ENCODE results near the gene AP5B1.

Gene AP5B1, protein sequence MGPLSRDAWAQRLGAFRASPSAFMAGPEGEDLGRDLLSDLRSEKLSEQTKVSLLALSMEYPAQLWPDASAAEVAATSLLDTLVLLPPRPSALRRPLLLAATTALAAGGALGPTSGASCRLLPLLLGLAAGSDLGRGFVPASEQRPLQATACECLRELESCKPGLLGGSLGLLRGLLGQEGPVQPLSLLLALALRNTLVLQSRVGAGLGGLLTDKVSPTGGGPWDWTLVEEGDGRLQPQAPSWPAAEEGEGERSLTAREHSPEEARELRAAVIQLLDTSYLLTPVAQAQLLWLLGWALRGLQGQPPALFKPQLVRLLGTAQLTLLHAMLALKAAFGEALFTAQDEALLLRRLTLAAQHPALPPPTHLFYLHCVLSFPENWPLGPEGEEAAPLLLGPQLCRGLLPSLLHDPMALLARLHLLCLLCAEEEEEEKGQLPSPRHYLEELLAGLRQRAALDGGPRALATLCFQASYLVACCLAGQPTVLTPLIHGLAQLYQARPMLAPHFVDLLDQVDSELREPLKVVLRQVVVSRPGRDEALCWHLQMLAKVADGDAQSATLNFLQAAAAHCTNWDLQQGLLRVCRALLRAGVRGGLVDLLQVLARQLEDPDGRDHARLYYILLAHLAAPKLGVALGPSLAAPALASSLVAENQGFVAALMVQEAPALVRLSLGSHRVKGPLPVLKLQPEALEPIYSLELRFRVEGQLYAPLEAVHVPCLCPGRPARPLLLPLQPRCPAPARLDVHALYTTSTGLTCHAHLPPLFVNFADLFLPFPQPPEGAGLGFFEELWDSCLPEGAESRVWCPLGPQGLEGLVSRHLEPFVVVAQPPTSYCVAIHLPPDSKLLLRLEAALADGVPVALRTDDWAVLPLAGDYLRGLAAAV

DNA sequence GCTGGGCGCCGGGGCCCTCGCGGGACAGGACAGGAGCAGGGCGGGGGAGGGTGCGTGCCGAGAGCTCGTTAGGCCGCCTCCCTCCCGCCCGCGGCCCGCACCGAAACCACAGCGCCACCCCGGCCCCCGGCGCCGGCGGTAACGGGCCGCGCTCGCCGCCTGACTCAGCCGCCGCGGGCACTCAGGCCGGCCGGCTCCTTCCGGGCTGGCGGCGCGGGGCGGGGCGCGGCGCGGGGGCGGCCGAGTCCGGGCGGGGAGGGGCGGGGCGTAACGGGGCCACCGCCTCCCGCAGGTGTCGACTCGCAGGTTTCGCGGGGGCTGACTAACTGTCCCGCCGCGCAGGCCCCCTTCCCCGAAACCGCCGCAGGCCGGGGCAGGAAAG, at the start of gene AP5B1:
TSS of gene AP5B1 (minus strand) at position 207 of the 382 bp plus-strand sequence. CDS start 385 bp downstream, outside the sequence.
- peak; percentile 71 for DNase-seq (ENCODE audit: low spot score)

DNA sequence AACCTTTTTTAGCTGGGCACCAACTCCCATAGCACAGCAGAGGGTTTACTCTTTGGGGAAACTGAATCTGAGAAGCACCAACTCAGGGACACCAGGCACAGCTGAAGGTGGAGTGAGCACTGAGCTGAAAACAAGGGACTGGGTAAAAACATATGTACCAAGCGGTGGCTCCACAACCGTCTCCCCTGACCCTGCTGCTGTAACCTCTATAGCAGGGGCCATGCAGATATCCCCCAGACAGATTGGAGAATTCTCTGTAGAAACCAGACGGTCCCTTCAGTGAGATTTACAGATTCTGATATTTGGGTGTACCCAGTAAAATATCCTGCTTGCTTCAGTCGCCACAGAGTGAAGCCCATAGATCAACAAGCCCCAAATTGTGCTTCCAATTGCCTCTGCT, 48.7 kb upstream of the AP5B1 start:
- DNase-seq (ENCODE audit: low spot score), result no peak

DNA sequence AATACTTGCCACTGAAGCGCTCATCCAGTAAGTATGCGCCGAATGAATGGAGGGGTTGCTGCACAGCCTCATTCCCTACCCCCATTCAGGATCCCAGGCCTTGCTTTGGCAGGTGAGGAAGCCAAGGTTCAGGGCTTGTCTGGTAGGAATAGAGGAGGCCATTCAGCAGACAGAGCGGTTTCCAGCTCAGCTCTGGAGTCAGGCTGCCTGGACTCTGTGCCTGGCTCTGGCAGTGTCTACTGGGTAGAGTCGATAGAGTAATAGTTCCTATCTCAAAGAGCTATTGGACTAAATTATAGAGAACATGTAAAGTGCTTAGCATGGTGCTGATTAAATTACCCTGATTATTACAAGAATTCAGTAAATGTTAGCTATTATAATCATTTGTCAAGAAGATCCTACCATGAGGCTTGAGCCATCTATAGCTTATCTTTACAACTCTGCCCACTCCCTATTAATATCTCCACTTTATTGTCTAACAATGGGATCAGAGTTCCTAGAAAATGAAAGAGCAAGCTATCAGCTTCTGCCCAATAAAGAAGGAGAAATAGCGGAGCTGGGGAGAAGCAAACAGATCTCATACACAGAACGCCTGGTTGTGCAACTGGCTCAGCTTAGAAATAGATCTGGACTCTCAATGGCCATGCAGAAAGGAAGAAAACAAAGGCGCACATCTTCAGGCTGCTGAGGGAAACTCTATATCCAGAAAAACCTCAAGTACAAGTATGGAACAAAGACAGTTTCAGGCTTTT, 46.4 kb upstream of the AP5B1 start:
- DNase-seq (ENCODE audit: low spot score), result no peak

DNA sequence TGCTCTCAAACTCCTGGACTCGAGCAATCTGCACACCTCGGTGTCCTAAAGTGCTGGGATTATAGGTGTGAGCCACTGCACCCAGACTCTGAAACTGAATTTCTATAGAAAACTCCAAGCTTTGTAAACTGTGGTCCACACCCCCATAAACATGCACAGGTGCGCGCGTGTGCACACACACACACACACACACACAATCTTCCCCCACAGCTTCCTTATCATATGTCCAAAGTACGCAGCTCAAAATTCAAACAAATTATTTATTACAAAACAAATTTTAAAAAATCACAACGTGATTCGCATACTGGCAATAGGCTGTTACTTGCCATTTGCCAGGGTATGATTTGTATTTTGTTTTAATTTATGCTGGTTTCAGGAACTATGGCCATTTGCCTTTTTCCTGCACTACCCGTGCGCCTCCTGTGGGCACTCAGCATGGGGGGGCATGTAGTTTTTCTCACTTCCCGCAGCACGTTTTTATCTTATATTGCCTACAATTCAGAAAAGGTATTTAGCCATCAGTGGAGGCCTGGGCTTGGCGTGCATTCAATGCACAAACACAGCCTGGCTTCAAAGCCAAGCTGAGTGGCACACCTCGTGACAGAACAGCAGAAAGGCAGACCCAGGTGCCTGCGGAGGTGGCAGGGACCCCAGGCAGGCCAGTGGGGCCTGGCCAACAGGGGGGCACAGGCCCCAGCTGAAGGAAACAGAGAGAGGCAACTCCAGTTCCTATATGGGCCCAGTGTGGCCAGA, 42.2 kb upstream of the AP5B1 start:
- no peak for DNase-seq (ENCODE audit: low spot score)

DNA sequence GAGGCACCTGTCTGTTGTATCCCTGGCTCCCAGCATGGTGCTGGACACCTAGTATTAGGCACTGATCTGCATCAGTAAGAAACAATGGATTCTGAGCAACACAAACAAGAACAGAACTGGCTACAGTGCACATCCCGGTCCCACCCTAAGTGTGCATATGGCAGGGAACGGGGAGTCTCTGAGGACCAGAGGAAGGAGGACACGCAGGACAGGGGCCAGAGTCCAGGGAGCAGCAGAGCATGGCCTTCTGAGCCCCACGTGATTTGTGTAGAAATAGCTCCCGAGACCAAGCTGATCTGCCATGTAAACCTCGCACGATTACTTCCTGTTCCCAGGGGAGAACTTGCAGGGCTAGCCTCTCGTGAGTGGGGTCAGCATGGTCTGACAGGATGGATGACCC, 40.3 kb upstream of the AP5B1 start:
- DNase-seq (ENCODE audit: low spot score), result no peak

DNA sequence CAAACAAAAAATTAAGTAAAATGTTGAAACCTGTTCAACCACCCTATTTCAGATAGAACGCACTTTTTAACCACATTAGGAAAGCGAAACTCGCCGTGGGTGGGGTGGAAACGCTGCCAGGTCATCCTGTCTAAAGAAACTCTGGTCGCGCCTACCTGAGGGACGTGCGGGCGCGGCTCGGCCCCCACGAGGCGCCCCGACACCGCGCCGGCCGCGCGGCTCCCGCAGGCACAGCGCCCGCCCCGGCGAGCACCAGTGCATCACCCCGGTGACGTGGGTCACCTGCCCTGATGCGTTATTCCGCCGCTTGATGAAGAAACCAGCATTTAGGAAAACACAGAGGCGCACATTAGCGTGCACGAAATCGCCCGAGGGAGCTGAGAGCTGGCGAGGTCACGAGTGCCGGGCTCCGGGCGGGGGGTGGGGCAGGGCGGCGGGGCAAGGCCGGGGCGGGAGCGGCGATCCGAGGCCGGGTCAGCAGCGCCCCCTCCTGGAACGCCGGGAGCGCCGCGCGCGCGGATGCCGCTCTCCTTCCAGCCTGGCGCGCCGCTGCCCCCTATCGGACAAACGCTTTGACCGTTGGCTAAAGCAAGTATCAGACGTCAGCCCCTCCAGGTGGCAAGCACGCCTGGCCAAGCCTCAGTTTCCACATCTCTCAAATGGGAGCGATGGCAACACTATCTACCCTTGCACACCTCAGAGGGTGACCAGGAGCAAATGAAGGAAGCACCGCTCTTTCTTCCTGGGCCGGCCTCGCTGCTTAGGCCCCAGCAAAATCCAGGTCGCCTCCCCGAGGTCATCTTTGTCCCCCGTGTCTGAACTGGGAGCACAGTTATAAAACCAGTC, 37.3 kb upstream of the AP5B1 start:
- peak; percentile 88 for DNase-seq (ENCODE audit: low spot score)

DNA sequence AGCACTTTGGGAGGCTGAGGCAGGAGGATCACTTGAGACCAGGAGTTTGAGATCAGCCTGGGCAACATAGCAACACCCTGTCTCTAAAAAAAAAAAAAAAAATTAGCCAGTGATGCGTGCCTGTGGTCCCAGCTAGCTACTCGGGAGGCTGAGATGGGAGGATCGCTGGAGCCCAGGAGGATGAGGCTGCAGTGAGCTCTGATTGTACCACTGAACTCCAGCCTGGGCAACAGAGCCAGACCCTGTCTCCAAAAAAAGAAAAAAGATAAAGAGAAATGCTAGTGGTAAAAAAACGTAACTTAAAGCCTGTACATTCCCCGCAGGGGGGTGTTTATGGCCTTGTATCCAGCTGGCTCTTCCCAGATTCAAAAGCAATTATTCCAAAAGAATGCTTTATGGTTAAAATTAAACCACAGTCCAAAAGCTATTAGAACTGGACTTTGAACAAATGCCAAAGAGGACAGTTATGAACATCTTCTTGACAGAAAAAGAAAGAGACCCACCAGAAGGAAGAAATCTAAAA, 36.6 kb upstream of the AP5B1 start:
- DNase-seq (ENCODE audit: low spot score), result peak; percentile 13

DNA sequence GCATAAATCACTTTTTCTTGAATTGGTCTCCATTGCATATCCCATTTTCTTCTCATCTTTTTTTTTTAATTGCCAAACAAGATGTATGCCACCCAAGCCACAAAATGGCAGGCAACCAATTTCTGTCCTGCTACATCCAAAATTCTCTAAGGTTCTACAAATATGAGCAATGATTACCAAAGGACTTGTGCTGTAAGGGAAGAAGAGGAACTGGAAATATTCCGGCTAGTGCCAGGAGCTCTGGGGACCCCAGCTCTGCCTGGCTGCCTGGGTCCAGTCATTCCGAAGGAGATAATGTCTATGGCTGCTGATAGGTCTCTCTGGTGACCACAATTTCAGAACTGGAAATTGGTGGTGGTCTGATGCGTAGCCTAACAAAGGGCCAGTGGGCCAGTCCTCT, 35.9 kb upstream of the AP5B1 start:
- DNase-seq (ENCODE audit: low spot score), result no peak

DNA sequence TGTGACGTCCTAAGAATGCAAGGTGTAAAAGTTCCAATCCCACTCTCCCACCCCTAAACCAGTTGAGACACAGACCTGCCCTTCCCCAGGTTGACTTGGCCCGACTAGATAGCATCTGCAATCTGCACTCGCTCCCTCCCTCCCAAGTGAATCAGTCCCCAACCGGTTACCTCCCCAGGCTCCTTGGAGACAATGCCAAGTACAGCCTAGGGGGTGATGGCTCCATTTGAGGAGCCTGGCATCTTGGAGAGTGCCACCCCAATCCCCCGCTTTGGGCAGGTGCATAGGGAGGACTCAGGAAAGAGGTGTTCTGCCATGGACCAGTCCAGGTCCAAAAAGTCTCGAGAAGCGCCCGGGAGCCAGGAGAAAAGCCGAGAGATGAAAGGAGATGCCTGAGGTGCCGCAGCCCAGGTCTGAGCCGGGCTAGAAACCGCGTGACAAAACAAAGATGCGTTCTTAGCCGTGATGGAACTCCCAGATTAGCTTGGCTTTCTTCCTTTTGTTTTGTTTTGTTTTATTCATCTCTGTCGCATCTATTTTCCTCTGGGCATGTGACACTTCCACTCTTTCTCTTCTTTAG, 34.3 kb upstream of the AP5B1 start:
- no peak for DNase-seq (ENCODE audit: low spot score)

DNA sequence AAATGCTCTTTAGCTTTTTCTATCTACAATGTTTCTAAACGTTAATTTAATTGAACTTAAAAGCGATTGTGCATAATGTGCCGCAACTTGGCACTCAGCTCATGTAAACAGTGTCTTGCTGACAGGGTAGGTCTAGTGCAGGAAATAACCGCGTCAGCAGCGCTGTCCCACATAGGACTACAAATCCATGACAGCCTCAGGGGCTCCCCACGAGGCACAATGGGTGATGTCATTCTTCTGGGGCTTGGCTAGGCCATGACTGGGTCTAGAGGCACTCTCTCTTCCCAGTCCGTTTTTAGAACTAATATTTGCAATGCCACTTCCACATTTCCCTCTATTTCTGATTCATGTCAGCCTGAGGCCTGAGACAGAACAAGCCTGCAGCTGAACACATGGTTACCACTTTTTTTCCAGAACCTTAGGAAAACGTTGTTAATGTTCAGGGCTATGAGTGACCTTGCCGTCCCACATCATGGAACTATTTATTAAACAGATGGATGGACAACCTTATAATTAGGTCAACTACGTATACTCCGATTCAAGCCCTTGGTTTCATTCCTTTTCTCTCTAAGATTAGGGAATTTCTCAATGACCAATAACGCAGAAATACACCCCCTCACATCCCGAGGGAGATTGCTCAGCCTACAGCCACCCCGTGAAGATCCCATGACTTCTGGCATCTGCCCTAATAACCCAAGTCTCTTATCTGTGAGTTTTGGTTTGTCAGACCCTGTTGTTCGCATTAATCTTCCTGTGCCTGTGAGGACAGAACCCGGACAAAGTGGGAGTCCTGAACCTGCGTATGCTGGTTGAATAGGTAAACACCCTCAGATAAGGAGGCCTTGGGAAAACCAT, 33.6 kb upstream of the AP5B1 start:
- peak; percentile 12 for DNase-seq (ENCODE audit: low spot score)

DNA sequence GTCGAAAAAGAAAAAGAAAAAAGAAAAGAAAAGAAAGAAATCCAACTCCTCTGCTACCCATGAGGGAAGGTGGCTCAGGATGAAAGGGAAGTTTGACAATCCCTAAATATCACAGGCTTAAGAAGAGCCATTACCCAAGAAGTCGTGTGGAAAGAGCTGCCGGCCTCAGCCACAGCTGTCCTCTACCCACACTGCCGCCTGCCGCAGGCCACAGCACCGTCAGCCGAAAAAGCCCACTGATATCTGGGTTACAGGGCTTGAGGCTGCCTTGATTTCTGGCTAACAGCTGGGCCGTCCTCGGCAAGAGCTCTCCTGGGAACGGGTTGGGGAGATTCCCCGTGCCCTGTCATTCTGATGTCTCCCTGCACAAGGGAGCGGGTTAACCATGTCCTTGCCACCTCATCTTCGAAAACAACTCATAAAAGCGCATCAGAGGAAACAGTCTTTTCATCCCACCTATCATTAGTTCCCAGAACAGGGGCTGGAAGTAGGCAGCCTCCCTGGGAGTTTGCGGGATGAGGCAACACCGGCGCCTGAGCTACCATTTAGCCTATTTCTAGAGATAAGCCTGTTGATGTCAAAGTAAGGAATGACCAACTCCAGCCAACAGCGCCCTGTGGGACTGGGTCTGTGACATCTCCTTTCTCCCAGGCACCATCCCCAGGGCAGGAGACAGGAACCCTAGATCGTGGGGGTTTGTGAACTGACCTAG, 31.1 kb upstream of the AP5B1 start:
- DNase-seq (ENCODE audit: low spot score), result no peak

DNA sequence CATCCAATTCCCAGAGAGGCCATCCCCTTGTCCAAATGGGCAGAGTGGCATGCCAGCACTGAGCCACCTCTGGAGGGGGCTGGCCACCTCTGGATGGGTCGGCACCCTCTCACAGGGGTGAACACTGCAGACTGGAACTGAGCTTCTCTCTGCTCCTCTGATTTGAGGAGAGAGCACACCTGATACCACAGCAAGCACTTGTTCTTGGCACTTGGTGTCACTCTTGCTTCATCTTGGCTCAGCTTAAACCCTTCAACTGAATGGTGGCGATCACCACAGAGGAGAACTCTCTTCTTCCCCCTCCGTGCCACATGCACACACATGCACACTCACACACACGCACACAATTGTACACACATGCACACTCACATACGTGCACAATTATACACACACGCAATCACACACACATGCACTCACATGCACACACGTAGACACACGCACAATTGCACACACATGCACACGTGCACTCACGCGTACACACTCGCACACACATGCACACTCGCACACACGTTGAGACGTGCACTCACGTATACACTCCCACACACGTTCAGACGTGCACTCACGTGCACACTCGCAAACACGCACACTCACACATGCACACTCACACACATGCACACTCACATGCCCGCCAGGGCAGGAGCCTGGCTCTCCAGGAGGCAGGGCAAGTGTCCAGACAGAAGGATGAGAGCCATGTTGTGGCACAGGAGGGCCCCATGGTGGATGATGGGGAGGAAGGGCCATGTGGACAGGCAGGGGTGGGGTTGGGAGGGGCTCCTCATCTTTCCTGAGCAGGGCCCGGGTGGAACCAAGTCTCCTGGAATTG, 29.5 kb upstream of the AP5B1 start:
- DNase-seq (ENCODE audit: low spot score), result peak; percentile 37

DNA sequence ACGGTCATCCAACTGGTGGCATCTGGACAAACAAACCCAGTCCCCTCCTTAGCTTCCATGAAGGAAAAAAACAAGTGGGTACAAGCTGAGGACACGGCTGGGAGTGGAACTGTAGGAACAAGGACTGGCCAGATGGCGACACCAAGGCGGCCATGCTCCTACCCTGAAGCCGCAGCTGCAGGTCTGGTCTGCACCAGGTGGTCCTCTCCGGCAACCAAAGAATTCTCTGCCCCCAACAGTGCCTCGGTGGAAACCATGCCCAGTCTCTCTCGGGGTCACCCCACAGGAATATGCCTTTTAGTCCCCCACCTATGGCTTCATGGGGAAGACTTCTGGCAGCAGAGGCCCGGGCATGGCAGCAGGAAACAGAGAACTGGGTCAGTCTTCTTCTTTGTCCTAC, 28.7 kb upstream of the AP5B1 start:
- DNase-seq (ENCODE audit: low spot score), result no peak

DNA sequence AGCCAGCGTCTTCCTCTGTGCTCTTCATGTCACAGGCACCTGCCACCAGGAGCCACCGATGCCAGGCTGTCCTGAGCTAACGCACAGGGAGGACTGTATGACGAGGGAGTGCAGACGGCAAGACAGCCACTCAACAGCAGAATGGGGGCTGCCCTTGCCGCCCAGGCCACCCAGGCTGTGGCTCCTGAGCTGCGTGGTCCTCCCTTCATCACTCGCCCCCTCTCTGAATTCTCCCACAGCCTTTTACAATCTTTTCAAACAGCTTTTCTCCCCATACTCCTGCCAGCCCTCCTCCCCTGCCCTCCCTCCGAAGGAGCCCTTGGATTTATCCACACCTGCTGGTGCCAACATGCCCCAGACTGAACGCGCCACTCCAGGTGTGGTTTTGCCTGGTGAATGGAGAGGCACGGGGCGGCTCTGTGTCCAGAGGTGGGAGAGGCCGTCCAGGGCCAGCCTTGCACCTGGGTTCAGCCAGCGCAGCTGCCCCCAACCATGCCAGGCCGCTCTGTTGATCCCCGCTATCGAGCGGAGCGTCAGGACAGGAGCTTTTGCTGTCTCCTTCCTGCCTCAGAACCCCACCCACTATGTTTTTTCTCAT, 28.1 kb upstream of the AP5B1 start:
- DNase-seq (ENCODE audit: low spot score), result no peak

DNA sequence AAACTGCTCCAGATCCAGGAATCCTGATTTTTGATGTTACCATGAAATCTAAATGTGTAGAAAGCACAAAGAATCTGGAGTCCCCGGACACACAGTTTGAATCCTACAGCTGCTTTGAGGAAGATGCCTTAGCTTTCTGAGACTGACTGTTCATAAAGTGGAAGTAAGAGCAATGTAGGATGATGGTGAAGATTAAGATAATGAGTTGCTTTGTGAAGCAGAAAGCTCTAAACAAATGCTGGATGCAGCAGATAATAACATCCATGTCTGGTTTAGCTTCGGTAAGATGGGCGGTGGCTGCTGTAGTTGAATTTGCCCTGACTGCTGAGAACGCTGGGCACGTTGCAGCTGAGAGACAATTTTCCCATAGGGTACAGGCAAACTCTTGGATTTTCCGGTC, 26.2 kb upstream of the AP5B1 start:
- DNase-seq (ENCODE audit: low spot score), result no peak

DNA sequence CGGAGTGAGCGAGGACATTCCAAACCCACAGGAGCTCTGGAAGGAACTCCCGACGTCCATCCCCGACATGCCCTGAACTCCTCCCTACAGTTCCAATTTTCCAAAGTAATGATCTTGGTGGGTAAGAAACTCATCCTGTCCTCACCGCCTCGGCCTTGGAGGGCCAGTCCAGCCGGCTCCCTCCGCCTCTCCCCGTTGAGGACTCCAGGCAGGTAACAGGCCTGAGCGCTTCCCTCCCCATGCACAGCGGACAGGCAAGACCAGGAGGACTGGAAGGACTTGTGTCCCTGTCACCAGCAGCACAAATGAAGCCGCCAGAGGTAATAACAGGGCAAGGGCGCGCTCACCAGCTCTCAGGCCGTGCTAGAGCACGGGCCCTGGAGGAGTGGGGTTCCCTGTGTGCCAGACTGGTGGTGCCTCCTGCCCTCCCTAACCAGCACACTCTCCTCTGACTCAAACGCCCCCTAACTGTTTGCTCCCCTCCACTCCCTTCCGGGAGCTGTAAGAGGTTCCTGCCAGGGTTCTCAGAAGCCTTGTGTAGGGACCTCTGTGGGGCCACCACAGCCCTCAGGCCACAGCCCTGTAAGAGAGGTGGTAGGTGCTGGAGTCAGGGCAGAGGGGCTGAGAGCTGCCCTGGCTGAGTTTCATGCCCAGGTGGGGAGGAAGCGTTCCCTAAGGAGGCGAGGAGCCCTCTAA, 23.2 kb upstream of the AP5B1 start:
- DNase-seq (ENCODE audit: low spot score), result no peak

DNA sequence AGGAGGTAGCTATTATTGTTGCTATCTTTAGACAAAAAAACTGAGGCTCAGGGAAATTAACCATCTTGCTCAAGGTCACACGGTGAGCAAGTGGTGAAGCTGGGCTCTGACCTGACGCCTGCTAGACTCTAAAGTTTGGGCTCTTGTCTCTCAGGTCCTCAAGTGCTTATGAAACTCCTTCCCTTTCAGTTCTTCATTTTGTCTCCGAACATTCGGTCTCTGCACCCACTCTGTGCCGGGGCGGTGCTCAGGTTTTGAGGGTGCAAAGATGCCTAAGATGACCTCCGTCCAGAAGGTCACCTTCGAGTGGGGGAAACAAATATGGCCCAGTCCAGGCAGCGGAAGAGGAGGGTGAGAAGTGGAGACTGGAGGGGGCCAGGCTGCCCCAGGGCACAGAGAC, 22.1 kb upstream of the AP5B1 start:
- DNase-seq (ENCODE audit: low spot score), result no peak
